GM18951 (cell line): Measurements from ENCODE around the gene USP48.

Experiments
- POLR2A ChIP-seq: IDR thresholded peaks from 4 replicates; pipeline ENCODE4 v1.6.1; 2011; ENCODE audit warnings: mild to moderate bottlenecking; ENCODE audit not compliant: insufficient read length, insufficient read depth; ENCODE audit errors: extremely low read depth
- in situ Hi-C: fragments of 300-500 bp; cut with MboI; formaldehyde crosslinking; loops from one replicate; pipeline ENCODE4 v1.12.0; 2022; ENCODE audit warnings: low sequenced_read_pairs, mixed read lengths, inconsistent platforms; ENCODE audit not compliant: unreplicated experiment

Gene USP48

DNA sequence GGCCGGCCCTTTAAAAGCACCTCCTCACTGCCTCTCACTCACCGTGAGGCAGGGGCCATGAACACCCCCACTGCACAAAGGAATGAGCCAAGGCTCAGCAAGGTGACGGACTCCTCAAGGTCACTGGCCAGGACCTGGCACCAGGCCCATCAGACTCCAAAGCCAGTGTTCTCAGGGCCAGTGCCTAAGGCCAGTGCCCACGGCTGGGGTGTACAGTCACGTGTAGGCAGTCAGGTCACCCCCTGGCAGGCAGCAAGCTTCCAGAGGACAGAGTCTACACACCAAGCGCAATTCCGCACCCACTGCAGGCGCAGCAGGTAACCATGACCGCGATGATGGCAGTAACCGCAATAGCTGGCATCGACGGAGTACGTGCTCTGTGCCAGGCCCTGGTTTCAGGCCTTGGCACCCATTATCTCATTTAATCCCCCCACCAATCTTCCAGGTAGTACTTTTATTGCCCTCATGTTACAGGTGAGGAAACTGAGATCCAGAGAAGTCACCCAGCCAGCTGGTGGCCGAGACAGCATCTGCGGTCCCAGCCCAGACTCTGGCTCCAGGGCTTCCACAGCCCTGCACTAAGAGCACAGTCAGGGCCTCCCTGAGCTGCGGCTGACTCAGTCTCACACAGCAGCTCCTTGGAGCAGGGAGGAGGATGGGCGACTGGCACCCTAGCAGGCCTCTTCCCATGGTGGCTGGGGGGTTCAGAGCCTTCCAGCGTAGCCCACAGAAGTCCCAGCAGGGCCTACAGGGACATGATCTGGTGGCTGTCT is 140.8 kb downstream of the USP48 start:
- in situ Hi-C loops, result no loop called here
- no peak for TF ChIP-seq POLR2A

DNA sequence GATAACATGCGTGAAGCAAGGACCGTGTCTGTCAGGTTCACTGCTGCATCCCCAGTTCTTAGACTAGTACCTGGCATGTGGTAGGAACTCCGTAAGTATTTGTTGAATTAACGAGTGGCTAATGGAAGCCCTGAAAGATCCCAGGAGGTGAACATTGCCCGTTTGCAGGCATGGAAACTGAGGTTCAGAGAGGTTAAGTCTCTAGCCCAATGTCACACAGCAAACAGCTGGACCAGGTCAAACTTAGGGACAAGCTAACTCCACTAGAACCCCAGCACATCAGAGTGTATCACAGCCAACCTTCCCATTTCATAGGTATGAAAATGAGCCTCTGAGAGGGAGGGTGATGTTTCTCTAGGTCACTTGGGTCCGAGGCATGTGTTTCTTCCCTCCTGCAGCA is 141.4 kb downstream of the USP48 start:
- TF ChIP-seq POLR2A, result no peak
- in situ Hi-C loops, result no loop called here

DNA sequence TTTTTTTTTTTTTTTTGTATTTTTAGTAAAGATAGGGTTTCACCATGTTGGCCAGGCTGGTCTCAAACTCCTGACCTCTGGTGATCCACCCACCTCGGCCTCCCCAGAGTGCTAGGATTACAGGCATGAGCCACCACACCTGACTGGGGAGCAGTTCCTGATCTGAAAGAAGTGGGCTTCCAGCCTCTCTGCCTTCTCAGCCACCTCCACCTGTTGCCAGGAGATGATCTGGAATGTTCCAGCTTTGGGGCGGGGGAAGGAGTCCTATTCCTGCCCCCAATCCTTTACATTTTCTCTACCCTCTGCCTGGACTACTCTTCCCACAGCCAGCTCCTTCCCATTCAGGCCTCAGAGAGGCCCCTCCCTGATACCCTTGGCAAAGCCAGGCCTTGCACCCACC is 141.9 kb downstream of the USP48 start:
- TF ChIP-seq POLR2A, result no peak
- in situ Hi-C loops, result no loop called here

DNA sequence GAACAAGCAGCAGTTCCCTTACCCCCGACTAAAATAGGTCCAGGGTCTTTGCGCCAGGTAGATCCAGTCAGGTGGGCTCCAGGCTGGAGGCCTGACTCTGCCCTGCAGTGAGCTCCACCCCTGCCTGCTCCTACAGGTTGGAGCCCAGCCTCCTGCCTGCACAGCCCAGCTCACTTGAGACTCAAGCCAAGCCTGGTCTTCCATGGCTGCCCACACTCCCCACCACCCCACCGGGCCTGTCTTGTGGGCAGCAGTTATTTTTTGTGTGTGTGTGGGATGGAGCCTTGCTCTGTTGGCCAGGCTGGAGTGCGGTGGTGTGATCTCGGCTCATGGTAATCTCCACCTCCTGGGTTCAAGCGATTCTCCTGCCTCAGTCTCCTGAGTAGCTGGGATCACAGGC is 142.3 kb downstream of the USP48 start:
- in situ Hi-C loops, result no loop called here
- TF ChIP-seq POLR2A, result no peak

DNA sequence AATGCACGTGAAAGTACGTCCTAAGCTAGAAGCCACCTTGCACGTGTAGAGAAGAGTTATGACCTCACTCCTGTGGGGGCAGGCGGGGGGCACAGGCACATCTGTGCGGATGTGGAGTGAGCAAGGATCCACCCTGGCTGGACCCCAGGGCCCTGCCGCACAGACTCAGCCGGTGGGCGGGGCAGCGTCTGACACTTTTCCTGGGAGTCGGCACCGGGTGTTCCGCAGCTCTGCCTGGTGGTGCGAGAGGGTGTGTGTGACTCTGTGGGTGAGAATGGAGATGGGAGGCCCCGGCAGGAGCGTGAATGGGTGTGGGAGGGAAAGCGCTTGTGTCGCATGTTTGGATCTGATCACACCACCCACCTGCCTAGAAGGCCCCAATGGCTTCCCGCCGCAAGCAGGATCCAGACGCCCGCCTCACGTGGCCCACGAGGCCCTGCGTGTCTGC is 143.3 kb downstream of the USP48 start:
- in situ Hi-C loops, result no loop called here
- TF ChIP-seq POLR2A, result no peak

DNA sequence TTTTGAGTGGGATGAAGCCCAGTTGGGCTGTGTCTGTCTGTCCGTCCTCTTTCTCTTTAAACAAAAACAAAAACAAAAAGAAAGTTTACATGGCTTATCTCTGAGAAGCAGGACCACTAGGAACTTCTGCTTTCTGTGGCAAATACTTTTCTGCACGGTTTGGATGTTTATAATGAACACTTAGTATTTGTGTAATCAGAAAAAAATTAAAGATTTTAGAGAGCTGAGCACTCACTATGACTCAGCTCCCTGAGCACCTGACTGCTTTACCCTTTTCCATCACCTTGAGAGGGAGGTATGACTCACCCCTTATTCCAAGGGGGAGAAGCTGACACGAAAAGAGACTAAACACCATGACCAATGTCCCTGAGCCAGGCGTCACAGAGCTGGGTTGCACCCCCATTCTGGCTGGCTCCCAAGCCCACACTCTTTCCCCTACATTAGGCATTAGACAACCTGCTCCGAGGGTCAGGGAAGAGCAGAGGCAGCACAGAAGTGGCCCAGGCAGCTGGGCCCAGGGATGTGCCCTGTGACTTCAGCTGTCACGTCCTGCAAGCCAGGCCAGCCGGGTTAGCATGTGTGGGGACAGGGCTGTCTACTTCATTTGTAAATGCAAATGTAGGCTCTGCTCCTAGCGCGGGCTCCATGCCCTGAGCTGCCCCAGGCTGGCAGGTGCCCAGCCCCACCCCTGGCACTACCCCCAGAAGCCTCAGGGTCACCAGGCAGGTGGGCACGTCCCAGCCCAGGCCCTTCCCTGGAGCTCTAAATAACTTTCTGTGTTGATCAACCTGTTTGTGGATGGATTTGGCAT is 144.2 kb downstream of the USP48 start:
- in situ Hi-C loops, result no loop called here
- TF ChIP-seq POLR2A, result no peak

DNA sequence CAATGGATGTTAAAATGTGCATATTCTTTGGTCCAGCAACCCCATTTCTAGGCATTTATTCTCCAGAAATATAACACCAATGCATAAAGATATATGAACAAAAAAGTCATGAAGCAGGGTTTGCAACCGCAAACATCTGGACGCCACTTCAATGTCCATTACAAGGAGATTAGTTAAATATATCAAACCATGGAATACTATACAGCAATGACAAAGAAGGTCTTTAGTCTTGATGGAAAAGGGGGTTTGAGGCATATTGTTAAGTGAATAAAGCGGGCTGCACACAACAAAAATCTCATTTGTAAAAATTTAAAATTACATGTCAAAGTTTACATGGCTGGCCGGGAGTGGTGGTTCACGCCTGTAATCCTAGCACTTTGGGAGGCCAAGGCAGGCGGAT is 145.4 kb downstream of the USP48 start:
- in situ Hi-C loops, result no loop called here
- TF ChIP-seq POLR2A, result no peak

DNA sequence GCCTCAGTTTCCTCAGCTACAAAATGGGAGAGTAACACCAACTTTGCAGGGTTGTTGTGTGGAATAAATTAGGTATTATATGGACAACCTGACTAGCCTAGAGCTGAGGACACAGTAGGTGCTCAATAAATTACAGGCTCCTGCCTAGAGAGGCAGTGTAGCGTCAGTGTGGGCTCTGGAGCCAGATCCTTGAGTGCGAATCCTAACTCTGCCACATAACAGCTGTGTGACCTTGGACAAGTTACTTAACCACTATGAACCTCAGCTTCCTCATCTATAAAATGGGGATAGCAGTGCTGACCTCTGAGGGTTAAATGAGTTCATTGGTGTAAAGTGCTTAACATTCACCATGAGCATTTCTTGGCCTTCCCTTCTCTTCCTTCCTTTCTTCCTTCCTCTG is 146.9 kb downstream of the USP48 start:
- in situ Hi-C loops, result no loop called here
- no peak for TF ChIP-seq POLR2A

DNA sequence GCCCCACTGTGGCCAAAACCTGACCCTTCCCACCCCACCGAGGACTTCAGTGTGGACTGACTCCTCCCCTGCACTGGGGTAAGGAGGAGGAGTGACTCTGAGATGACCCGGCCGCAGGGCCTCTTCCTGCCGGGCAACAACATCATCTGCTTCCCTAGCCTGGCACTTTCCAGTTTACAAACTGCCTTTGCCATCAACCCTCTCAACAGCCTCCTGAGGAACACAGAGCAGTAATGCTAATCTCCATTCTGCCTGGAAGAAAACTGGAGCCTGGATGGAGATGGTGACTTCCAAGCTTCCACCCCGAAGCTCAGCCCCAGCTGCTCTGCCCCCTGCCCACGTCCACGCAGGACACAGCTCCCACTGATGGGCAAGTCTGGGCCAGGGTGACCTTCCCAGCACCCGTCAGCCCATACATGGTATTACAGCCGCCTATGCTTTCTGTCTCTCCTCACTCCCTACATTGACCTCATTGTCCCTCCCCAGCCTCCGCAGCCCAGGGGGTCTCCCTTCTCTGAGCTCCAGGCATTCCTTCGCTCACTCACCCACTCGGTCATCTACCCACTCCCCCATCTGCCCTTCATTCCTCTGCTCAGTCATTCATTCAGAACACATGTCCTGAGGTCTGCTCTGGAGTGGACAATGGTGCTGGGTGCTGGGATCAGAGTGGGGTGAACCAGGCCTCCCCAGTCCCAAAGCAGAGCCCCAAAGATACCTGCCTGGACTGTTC is 148.0 kb downstream of the USP48 start:
- in situ Hi-C loops, result no loop called here
- no peak for TF ChIP-seq POLR2A

DNA sequence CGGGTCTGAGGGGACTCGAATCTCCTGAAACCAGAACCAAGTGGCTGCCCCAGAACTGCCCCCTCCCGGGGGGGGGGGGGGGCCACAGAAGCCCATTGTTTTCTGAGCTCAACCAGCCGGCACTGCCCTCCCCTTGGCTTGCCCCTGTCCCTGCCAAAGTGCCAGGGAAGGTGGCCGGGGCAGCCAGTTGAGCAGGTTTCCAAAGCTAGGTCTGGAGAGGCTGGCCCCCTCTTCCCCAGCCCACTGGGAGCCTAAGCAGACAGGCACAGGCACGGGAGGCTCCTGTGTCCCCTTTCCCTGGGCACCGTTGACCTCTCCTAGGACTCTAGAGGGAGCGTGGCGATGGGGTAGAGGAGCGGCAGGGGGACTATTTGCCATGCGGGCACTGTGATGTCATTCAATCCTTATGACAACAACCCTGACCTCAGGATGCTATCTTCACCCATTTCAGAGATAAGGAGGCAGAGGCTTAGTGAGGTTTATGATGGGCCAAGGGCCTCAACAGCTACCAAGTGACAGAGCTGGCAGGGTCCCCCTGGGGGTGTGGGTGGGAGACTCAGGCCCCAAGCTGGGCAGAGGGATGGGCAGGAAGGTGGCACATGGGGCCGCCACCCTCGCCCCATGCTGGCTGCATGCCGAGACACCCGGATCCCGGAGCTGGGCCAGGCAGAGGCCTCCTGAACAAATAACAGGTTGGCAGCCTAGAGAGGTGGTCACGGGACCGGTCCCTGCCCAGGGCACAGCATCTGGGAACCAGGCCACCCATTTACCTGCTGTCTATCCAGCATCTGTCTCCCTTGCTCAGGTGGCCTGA is 148.8 kb downstream of the USP48 start:
- in situ Hi-C loops, result no loop called here
- no peak for TF ChIP-seq POLR2A

DNA sequence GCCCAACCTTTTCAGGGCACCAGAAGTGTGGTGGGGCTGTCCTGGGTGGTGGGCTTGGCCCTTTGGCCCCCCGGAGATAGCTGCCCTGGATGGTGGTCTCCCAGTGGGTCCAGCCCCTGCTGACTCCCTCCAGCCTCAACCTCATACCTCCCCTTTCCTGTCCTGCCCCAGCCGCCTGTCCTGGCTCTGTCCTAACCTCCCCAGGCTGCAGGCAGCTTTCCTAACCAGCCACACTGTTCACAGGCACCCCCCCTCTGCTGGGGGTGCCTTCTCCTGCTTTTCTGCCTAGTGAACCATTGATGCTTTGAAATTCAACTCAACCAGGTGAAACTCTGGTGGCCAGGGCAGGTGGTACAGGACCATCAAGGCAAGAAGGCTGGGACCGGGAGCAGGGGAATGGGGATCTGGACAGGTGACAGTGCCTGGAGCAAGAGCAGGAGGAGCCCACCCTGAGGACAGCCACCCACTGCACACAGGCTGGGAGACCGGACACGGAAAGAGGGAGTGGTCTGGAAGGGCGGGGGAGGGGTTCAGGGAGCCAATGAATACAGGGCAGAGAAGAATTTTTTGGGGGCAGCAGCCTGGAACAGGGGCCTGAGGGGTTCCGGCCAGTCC is 149.7 kb downstream of the USP48 start:
- no peak for TF ChIP-seq POLR2A
- in situ Hi-C loops, result no loop called here
